ENCODE results near the gene NR1I3.

The NR1I3 gene

GRCh38 chr1:161216945-161217712 lies 20.9 kb downstream of the NR1I3 start:
- no peak for TF ChIP-seq CTCF (IDR thresholded peaks at IDR 0.05; ENCODE audit: insufficient read depth, low read depth, low read length, missing control alignments)
- H3K4me3 ChIP-seq (ENCODE audit: low read length) = no peak overlapping the region
- no peak for DNase-seq (ENCODE audit: low read depth)

GRCh38 chr1:161215076-161215475 lies 22.9 kb downstream of the NR1I3 start, which contains the start of gene FCER1G:
TSS of gene FCER1G (plus strand) at chr1:161215295. CDS start at chr1:161215322, 27 bp downstream.
- no peak for TF ChIP-seq CTCF (IDR thresholded peaks at IDR 0.05; ENCODE audit: insufficient read depth, low read depth, low read length, missing control alignments)
- DNase-seq (ENCODE audit: low read depth) = no peak
- H3K4me3 ChIP-seq (ENCODE audit: low read length) = no peak within 1 kb of the TSS

GRCh38 chr1:161214369-161214768 lies 23.6 kb downstream of the NR1I3 start:
- TF ChIP-seq CTCF (IDR thresholded peaks at IDR 0.05; ENCODE audit: insufficient read depth, low read depth, low read length, missing control alignments) = no peak
- DNase-seq (ENCODE audit: low read depth) = no peak
- no peak overlapping the region for H3K4me3 ChIP-seq (ENCODE audit: low read length)

- peak; percentile 76 for DNase-seq (ENCODE audit: low read depth)
- no peak overlapping the region for H3K4me3 ChIP-seq (ENCODE audit: low read length)
- TF ChIP-seq CTCF (IDR thresholded peaks at IDR 0.05; ENCODE audit: insufficient read depth, low read depth, low read length, missing control alignments) = peak; percentile 91
These were observed 28.1 kb downstream of the NR1I3 start for GRCh38 chr1:161209790-161210409.

GRCh38 chr1:161207173-161207572 lies 30.8 kb downstream of the NR1I3 start:
- DNase-seq (ENCODE audit: low read depth) = no peak
- no peak overlapping the region for H3K4me3 ChIP-seq (ENCODE audit: low read length)
- TF ChIP-seq CTCF (IDR thresholded peaks at IDR 0.05; ENCODE audit: insufficient read depth, low read depth, low read length, missing control alignments) = no peak

GRCh38 chr1:161206411-161207140 lies 31.4 kb downstream of the NR1I3 start:
- TF ChIP-seq CTCF (IDR thresholded peaks at IDR 0.05; ENCODE audit: insufficient read depth, low read depth, low read length, missing control alignments) = no peak
- H3K4me3 ChIP-seq (ENCODE audit: low read length) = no peak overlapping the region
- no peak for DNase-seq (ENCODE audit: low read depth)
